ENCODE measurements around the gene OXCT2.

OXCT2 gene

DNA sequence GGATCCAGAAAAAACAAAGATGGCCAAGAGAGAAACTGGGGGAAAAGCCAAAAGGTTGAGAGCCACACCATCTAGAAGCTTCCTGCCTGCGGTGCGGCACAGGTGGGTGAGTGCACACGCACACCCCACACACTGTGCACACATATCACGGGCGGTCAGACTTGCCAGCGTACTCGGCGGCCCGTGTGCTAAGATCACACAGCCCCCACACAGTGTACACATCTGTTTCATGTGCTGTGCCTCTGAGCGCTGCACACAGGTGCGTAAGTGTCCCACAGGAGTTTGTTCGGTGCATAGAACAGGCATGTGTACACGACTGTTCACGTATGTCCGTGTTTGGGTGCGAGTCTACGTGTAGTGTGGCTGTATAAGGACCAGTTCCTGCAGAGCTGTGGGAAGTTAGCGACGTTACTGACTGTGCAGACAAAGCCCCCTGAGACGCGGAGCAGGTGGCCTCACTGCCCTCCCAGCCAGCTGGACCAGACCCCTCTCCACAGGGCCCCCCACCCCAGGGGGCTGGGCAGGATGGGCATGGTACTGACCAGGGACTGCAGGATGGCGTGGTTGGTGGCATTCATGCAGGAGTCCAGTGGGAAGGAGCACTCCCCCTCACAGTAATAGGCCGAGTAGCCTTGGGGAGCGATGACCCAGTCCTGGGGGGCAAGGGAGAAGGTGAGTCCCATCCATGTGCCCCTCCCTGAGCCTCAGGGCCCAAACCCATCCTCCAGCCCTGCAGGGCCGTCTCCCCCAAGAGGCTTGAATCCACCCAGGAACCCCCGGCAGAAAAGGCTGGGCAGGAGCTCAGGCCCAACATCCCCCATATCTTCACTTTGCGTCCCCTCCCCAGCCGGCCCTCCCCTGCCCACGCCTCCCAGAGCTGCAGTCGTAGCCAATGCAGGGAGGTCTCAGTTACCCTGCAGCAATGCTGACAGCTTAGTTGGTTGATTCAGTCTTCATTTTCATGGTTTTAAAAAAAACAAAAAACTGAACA, 8.3 kb downstream of the OXCT2 start:
- no peak for DNase-seq (ENCODE audit: low spot score)

DNA sequence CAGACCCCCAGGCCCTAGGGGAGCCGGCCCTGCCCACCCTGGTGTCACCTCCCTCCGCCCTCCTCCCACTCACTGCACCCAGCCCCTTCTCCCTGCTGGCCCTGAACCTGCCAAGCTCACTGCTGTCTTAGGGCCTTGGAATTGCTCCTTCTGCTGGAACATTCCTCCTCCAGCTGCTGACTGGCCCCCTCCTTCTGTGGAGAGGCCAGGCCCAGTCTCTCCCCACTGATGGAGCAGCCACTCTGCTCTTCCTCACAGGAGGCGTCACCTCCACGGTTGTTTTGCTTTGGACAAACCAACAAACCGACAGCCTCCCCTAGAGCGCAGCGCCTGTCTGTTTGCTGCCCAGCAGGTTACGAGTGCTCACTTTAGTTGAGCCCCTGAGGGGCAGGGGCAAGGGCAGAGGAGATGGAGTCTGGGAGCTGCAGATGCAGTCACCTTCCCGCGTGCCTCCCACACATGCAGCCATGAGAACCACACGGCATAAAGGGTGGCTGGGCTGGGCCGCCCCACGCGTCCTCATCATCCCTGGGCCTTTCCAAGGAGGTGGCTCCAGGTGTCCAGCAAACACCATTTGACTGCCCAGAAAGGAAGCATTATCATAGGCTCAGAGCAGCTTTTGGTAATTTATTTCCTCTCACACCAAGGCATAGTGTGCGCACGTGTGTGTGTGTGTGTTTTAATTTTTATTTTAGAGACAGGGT, 9.4 kb downstream of the OXCT2 start:
- DNase-seq (ENCODE audit: low spot score) = no peak

DNA sequence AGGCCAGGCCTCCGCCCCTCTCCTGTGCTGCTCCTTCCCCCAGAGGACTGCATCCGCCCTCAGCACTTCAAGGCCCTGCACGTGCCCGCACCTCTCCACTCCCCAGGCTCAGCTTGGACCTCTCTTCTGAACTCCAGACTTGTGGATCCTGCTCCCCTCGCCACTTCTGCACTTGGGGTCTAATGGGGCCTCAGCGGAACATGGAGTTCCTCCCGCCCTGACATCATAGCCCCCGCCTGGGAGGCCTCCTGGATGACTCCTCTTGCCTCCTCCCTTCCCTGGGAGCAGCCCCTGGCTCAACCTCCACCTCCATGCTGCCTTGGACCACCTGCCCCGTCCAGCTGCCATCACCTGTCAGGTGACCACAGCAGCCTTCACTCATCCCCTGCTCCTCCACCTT, 10.1 kb downstream of the OXCT2 start:
- DNase-seq (ENCODE audit: low spot score) = no peak

DNA sequence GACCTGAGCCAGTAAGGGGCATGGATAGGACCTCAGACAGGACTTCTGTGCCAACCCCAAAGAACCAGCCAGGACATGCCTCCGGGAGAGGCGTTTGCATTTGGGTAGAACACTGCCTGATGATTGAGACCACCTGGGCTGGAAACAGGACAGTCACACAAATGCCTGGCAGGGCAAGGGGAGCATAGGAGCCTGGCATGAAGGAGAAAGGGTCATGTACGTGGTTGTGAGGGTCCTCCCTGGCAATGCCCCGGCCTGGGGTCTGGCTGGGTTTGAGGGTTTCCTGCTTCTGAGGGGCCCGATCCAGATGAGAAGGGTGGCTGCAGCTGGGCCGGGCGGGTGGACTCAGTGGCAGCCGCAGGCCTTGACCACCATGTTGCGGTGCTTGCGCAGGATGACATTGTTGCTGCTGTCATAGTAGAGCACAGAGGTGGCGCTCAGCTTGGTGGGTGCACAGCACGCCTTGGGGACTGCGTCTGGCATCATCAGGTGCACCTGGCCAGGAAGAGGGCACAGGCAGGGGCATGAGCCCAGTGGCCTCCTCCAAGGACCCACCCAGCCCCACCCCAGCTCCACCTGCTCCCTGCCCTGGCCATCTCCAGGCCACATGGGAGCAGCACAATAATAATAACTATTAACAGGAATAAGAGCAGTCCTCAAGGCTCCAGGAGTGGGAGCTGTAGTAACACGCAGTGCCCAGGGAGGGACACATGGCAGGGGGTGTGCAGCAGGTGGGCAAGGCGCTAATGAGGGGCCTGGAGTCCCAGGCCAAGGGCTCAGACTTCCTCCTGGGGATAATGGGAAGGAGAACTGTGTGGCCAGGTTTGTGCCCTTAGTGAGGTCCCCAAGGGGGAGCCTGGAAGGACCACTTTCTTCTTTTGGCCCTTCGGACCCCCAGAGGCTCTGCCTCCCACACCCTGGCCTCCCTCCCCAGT, 10.8 kb downstream of the OXCT2 start:
- DNase-seq (ENCODE audit: low spot score) = no peak

DNA sequence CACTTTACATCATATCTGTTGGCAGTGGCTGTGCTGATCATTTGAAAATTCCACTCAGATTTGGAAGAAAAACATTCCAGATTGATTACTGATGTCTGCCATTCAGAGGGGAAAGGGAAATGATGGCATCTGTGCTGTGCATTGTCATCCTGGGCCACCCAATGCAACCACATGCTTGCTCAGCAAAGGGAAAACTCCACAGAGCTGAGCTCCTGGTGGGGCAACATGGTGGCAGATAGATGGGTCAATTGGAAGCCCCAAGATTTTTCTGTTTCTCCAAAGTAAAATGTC, 11.8 kb downstream of the OXCT2 start:
- no peak for DNase-seq (ENCODE audit: low spot score)

DNA sequence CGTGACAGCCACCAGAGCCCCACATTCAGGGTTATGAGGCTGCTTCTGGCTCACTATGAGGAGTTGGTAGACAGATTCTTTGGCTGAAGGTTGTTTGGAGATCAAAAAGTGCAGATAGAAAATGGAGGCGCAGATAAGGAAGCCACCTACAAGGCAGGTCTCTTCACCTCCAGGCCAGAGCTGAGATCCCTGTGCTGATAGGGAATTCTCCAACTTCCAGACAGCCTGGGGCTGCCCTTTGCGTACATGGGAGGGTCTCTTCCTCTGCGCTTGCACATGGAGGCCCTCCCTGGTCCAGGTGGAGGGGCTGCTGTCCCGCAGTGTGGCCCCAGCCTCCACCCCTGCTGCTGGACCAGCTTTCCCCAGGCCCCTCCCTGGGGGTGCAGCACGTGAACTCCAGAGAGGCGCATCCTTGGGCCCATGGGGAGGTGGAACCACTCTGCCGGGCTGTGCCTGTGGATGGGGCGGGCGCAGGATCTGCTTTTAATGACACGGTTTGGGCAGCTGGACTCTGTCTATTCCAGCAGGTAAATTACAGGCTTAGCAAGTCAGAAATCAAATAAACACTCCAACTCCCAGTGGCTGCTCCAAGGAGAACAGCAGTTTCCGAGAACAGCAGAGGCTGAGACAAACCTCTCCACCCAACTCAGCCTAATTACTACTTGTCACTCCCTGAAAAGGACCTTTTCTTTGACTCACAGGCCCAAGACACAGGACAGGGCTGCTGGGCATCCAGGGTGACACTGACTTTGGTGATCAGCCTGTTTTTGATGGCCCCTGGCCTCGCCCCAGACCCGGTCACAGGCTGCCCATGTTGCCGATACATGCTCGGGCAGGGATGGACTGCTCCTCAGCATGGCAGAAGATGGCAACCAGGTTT, 12.4 kb downstream of the OXCT2 start:
- no peak for DNase-seq (ENCODE audit: low spot score)

DNA sequence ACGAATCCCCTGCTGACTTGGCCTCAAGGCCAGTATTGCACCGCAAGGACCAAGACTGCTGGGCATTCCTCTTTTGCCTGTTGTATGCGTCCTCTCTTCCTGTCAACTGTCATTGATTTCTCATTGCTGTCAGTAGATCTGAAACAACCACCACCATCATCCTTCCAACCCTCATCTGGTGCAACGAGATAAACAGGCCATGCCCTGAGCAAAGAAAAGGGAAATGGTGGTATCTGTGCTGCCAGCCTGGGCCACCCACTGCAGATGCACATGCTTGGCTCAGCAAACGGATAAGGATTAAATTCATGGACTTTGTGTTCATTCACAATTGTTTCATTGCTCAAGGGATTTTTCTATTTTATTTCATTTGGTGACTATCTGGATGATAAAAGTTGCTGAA, 13.6 kb downstream of the OXCT2 start:
- no peak for DNase-seq (ENCODE audit: low spot score)

DNA sequence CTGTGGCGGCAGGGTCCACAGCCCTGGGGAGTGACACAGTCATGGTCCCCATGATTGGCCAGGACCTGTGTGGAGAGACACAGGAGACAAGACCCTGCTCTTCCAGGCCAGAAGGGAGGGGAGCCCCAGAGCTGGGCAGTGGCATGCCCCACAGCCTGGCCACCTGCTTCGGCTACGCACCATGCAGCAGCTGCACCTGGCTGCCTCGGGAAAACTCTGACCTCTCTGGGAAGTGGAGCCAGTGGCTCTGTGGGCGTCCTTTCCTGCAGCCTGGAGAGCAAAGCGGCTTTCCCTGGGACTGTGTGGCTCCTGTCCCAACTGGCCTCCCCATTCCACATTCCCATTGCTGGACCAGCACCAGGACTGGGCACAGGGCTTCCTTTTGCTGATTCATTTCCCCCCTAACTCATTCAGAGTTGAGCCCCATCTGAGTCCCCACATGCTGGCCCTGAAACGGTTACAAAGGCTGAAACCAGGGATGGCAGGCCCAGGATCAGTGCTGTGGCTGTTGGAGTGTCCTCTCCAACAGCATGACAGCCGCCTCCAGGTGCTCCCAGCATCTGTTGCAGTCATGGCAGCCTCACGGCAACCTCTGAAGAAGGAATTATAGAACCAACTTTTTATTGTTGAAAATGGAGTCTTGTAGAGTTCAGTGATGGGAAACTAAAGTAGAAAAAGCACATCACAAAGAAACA, 15.0 kb downstream of the OXCT2 start:
- no peak for DNase-seq (ENCODE audit: low spot score)

DNA sequence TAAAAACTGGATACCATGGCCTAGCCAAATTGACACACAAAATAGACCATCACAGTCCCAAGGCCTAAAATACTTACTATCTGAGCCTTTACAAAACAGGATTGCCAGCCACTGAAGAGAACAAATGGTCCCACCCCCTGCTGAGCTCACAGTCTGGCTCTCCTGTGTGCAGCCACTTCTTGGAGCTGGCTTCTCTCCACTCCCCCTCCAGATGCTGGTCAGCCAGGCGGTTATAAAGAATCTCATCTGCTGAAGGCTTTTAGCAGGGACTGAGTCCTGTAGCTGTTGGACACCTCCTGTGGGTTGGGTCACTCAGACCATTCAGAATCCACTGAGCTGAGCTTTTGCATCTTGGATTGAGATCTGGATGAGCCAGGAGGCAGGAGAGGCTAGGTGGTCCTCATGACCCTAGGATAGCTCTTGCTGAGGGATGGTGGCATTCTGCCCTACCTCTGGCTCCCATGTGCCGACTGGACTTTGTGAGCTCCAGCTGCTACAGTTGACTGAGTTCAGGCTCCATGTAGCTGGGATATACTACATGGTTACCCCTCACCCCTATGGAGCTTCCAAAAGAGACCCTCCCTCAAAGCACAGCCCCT, 16.1 kb downstream of the OXCT2 start:
- DNase-seq (ENCODE audit: low spot score) = no peak

DNA sequence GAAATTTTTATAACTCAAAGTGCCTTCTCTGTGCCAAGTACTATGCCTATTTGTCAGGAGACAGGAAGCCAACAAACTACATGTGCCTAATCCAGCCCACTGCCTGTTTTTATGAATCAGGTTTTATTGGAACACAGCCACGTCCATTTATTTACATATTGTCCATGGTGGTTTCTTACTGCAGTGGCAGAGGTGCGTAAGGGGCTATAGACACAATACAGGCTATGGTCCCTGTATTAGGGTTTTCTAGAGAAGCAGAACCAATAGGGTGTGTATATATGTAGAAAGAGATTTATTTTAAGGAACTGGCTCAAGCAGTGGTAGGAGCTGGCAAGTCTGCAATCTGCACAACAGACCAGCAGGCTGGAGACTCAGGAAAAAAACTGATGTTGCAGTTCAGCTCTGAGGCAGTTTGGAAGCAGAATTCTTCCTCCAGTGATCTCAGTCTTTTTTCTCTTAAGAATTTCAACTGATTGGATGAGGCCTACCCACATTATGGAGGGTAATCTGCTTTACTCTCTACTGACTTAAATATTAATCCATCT, 17.1 kb downstream of the OXCT2 start:
- DNase-seq (ENCODE audit: low spot score) = no peak

DNA sequence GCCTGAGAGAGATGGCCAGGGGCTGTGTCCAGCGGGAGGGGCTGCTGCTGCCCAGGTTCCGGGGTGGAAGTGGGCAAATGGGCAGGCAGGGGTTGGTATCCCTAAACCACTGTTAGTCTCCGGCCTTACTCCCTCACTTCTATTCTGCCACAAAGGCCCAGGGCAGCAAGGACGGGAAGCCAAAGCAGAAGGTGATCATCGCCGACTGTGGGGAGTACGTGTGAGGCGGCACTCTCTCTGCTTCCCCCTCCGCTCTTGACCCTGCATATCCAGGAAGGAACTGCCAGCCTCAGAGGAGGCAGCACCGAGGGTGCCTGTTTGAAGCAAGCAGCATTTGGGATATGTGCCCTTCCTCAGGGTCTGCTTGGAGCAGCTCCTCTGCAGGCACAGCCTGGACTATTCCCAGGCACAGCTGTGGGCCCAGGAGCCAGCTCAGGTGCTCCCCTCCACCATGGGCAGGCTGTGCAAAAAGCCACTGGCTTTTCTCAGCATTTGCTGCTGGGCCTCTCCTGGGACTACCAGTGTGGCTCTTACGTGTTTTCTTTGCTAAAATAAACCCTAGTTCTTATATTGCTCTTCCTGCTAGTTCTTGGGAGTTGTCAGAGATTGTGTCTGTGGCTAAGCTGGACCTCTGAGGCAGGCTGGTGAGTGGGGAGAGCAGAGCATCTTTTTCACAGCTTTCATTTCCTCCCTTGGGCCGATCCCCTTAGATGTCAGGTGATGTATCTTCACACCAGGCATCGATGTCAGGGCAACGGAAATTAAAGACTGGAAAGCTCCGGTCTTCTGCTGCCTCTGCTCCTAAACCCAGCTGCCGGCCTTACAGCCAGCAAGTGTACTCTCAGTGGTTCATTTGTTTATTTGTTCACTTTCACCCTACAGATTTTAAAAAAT, 17.8 kb downstream of the OXCT2 start:
- no peak for DNase-seq (ENCODE audit: low spot score)

DNA sequence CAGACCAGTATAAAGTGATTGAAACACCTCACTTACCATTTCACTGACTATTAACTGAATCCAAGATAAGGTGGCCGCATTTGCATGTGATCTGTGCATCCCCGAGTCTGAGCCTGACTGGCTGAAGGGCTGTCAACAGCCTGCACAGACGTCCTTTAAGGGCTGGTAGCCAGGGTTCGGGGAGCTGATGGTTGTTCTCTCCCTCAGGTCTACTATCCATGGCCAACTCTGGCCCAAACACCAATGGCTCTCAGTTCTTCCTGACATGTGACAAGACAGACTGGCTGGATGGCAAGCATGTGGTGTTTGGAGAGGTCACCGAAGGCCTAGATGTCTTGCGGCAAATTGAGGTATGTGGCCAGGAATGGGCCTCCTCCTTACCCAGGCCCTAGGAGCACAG, 18.4 kb downstream of the OXCT2 start:
- no peak for DNase-seq (ENCODE audit: low spot score)

DNA sequence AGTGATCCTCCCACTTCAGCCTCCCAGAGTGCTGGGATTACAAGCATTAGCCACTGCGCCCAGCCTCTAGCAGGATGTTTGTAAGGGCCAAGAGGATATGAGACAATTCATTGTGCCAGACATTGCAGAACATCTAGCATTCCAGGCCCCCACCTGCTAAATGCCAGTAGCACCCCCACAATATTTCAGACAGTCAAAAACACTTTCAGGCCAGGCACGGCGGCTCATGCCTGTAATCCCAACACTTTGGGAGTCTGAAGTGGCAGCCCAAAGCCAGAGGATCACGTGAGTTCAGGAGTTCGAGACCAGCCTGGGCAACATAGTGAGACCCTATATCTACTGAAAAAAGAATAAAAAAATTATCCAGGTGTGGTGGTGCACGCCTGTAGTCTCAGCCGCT, 19.6 kb downstream of the OXCT2 start:
- no peak for DNase-seq (ENCODE audit: low spot score)

DNA sequence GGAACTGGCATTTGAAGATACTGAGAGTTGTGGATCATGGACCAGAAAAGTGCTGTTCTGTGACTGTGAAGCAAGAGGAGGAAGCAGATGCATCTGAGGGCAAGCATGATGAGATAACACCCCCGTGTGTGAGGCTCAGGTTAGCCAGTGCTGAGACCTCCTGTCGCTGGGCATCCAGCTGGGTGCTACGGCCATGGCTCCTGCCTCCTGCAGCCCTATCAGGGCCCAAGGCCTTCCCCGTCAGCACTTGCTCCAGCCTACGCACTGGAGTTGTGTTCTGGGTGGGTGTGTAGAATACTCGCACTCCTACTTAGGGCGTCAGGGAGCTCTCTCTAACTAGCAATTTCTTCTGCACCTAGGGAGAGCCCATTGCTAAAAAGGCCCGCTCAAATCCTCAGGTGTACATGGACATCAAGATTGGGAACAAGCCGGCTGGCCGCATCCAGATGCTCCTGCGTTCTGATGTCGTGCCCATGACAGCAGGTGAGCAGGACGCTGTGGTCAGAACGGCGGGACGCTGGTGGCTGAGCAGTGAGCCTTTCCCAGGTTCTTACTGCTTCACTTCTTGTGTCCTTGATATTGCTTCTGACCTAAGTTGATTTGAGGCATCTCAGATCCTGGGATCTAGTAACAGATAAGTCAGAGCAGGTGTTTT, 26.0 kb downstream of the OXCT2 start:
- DNase-seq (ENCODE audit: low spot score) = no peak

DNA sequence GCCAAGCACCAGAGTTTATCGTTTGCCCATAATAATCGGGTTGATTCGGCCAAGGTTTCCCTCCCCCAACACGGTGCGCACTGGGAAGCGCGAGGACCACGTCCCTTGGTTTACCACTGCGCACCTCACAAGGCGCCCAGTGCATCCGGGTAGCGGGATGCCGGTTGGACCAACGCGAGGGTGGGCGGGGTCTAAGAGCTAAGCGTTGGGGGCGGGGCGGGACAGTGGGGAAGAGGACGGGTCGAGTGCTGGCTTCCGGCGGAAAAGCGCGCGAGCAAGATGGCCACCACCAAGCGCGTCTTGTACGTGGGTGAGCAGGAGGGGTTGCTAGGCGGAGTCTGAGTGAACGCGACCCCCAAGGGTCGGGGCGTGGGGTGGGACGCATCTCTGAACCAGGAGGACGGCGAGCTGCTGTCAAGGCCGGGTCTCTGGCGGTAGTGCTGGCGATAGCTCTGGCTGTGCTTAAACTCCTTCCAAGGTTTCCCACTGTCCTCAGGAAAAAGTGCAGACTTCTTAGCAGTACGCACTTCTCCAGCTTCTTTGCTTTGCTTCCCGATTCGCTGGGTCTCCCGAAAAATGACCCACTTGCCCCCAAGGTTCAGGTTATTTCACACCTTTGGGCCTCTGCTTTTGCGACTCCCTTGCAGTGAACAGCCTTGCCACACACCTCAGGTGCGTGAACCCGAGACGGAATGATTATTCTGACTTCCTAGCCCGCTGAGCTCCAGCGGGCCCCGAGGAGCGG, 32.4 kb downstream of the OXCT2 start, which contains the start of gene PPIE:
PPIE (plus strand) TSS at position 261 of the 745 bp plus-strand sequence; CDS start at position 280, 19 bp downstream.
- peak; percentile 96 for DNase-seq (ENCODE audit: low spot score)

DNA sequence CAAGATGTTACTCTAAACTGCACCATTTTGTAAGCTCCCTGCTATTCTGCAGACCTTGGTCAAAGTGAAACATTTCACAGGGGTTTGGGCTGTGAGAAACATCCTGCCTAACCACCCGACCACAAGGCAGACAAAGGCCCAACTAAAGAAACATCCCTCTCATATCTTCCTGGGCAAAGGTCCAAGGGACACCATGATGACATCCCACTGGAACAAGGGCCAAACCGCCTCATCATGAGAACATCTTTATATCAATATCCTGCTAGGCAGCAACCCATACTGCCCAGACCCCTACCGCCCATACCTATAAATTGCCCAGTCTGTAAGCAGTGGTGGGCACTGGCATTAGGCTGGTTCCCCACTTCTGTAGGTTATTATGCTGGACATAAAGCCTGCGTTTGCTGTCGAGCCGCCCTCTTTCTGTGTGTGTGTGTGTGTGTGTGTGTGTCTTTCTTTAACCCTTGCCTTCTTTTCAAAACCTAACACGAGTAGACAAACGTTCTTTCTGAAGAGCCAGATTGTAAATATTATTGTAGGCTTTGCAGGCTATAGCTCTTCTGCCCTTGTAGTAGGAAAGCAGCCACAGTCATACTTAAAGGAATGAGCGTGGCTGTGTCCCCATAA, 33.5 kb downstream of the OXCT2 start:
- DNase-seq (ENCODE audit: low spot score) = no peak

DNA sequence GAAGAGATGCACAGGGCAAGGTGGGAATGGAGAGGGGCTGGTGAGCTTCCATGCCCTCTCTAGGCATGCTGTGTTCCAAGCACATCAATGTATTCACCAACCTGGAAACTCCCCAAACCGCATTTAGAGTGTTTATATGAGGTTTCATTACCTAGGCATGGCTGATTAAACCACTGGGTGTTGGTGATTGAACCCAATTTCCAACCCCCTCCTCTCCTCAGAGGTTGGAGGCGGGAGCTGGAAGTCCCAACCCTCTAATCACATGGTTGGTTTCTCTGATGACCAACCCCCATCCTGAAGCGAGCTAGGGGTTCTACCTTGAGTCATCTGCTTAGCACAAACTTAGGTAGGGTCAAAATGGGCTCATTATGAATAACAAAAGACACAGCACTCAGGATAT, 35.4 kb downstream of the OXCT2 start:
- no peak for DNase-seq (ENCODE audit: low spot score)
